H9 (cell line): ENCODE measurements around the gene UQCRC1. TPM values are rescaled to one million over a fixed set of nuclear protein-coding genes. Genes with fewer than 3 reads are reported as not detected.

Source experiments
- DNase-seq: peaks from one replicate; pipeline ENCODE4 v3.0.0-alpha.2; 2017
- H2AFZ ChIP-seq: one replicate; pipeline ENCODE4 v1.6.1; 2013; ENCODE audit warnings: mild to moderate bottlenecking, low read length, control low read depth, moderate library complexity
- H2AK5ac ChIP-seq: 2 replicates; pipeline ENCODE4 v1.6.1; 2013; ENCODE audit warnings: low read length, control low read depth, mixed read lengths; ENCODE audit not compliant: insufficient read length
- H2BK120ac ChIP-seq: one replicate; pipeline ENCODE4 v1.6.1; 2013; ENCODE audit warnings: low read depth, mild to moderate bottlenecking, low read length, control low read depth, inconsistent platforms; ENCODE audit not compliant: poor library complexity, severe bottlenecking
- H2BK12ac ChIP-seq: 2 replicates; pipeline ENCODE4 v1.6.1; 2013; ENCODE audit warnings: low read length, control low read depth, mixed read lengths, low read depth; ENCODE audit not compliant: insufficient read length
- H2BK15ac ChIP-seq: 2 replicates; pipeline ENCODE4 v1.6.1; 2013; ENCODE audit warnings: low read depth, low read length, control low read depth
- H2BK20ac ChIP-seq: one replicate; pipeline ENCODE4 v1.6.1; 2013; ENCODE audit warnings: low read depth, mild to moderate bottlenecking, low read length, control low read depth, inconsistent platforms; ENCODE audit not compliant: poor library complexity, severe bottlenecking
- H2BK5ac ChIP-seq: 2 replicates; pipeline ENCODE4 v1.6.1; 2013; ENCODE audit warnings: low read length, control low read depth, mixed read lengths; ENCODE audit not compliant: insufficient read length
- H3K14ac ChIP-seq: 2 replicates; pipeline ENCODE4 v1.6.1; 2013; ENCODE audit warnings: low read length, control low read depth; ENCODE audit not compliant: insufficient read depth
- H3K18ac ChIP-seq: 2 replicates; pipeline ENCODE4 v1.6.1; 2013; ENCODE audit warnings: low read depth, mild to moderate bottlenecking, mixed read lengths, low read length, control low read depth; ENCODE audit not compliant: insufficient read length
- H3K23ac ChIP-seq: 2 replicates; pipeline ENCODE4 v1.6.1; 2013; ENCODE audit warnings: low read length, control low read depth, mixed read lengths, low read depth; ENCODE audit not compliant: insufficient read length
- H3K23me2 ChIP-seq: 2 replicates; pipeline ENCODE4 v1.6.1; 2013; ENCODE audit warnings: low read depth, mild to moderate bottlenecking, mixed read lengths, low read length, control low read depth; ENCODE audit not compliant: insufficient read length, poor library complexity, severe bottlenecking
- H3K27ac ChIP-seq: 2 replicates; pipeline ENCODE4 v1.5.1; 2013; ENCODE audit warnings: low read length, control low read depth, mixed read lengths, low read depth; ENCODE audit not compliant: insufficient read length
- H3K27me3 ChIP-seq: 2 replicates; pipeline ENCODE4 v1.6.1; 2013; ENCODE audit warnings: low read length, control low read depth, inconsistent platforms; ENCODE audit not compliant: insufficient read depth
- H3K4ac ChIP-seq: 2 replicates; pipeline ENCODE4 v1.6.1; 2013; ENCODE audit warnings: low read depth, mild to moderate bottlenecking, control low read depth, inconsistent platforms, low read length, moderate library complexity
- H3K4me1 ChIP-seq: 2 replicates; pipeline ENCODE4 v1.6.1; 2013; ENCODE audit warnings: low read length, control low read depth, inconsistent platforms; ENCODE audit not compliant: insufficient read depth
- H3K4me2 ChIP-seq: 2 replicates; pipeline ENCODE4 v1.6.1; 2013; ENCODE audit warnings: low read length, control low read depth, mixed read lengths; ENCODE audit not compliant: insufficient read length, insufficient read depth
- H3K56ac ChIP-seq: 2 replicates; pipeline ENCODE4 v1.6.1; 2013; ENCODE audit warnings: low read depth, mild to moderate bottlenecking, mixed read lengths, low read length, control low read depth; ENCODE audit not compliant: insufficient read length
- H3K79me1 ChIP-seq: 2 replicates; pipeline ENCODE4 v1.6.1; 2013; ENCODE audit warnings: low read depth, mild to moderate bottlenecking, moderate library complexity, low read length, control low read depth, inconsistent platforms; ENCODE audit not compliant: insufficient read depth, poor library complexity, severe bottlenecking
- H3K79me2 ChIP-seq: 2 replicates; pipeline ENCODE4 v1.6.1; 2013; ENCODE audit warnings: low read length, control low read depth, inconsistent platforms; ENCODE audit not compliant: insufficient read depth
- H3K9ac ChIP-seq: 2 replicates; pipeline ENCODE4 v1.6.1; 2013; ENCODE audit warnings: low read length, control low read depth, mixed read lengths; ENCODE audit not compliant: insufficient read length; ENCODE audit errors: extremely low read depth
- H3K9me3 ChIP-seq: one replicate; pipeline ENCODE4 v1.6.1; 2013; ENCODE audit warnings: low read depth, low read length, inconsistent platforms; ENCODE audit not compliant: control insufficient read depth
- H3T11ph ChIP-seq: one replicate; pipeline ENCODE4 v1.6.1; 2013; ENCODE audit warnings: mild to moderate bottlenecking, low read length, control low read depth, inconsistent platforms
- H4K20me1 ChIP-seq: one replicate; pipeline ENCODE4 v1.6.1; 2013; ENCODE audit not compliant: control insufficient read depth, insufficient read length, insufficient read depth
- H4K5ac ChIP-seq: 2 replicates; pipeline ENCODE4 v1.6.1; 2013; ENCODE audit warnings: low read depth, mild to moderate bottlenecking, mixed read lengths, low read length, control low read depth; ENCODE audit not compliant: insufficient read length
- H4K8ac ChIP-seq: replicated peaks from 2 replicates; pipeline ENCODE4 v1.6.1; 2013; ENCODE audit warnings: low read length, control low read depth, mixed read lengths, low read depth; ENCODE audit not compliant: insufficient read length
- H4K91ac ChIP-seq: 2 replicates; pipeline ENCODE4 v1.6.1; 2013; ENCODE audit warnings: low read depth, mild to moderate bottlenecking, moderate library complexity, mixed read lengths, low read length, control low read depth; ENCODE audit not compliant: insufficient read length
- H3K27ac Mint-ChIP-seq, 3 experiments: 2 replicates in 2 of 3; 3 replicates in 1 of 3; pipeline ENCODE4 v1.8.0; 2020 to 2021; ENCODE audit warnings: mixed read lengths in 3 of 3, mild to moderate bottlenecking in 1 of 3, moderate library complexity in 1 of 3
- H3K27me3 Mint-ChIP-seq: 2 replicates; pipeline ENCODE4 v1.8.0; 2021; ENCODE audit warnings: low read depth, mild to moderate bottlenecking, moderate library complexity, mixed read lengths
- H3K36me3 Mint-ChIP-seq, 3 experiments: 2 replicates in 2 of 3; 3 replicates in 1 of 3; pipeline ENCODE4 v1.8.0; 2020 to 2021; ENCODE audit warnings: low read depth in 3 of 3, mixed read lengths in 3 of 3; ENCODE audit not compliant: insufficient read depth in 1 of 3
- H3K4me1 Mint-ChIP-seq, 2 experiments: 2 replicates each; pipeline ENCODE4 v1.8.0; 2020; ENCODE audit warnings: mixed read lengths in 2 of 2
- H3K4me3 Mint-ChIP-seq, 2 experiments: 2 replicates in 1 of 2; 3 replicates in 1 of 2; pipeline ENCODE4 v1.8.0; 2020 to 2021; ENCODE audit warnings: mild to moderate bottlenecking in 2 of 2, mixed read lengths in 2 of 2, moderate library complexity in 1 of 2
- H3K9me3 Mint-ChIP-seq, 2 experiments: 2 replicates in 1 of 2; 3 replicates in 1 of 2; pipeline ENCODE4 v1.8.0; 2020; ENCODE audit warnings: mild to moderate bottlenecking in 2 of 2, mixed read lengths in 2 of 2, moderate library complexity in 1 of 2
- CTCF ChIP-seq: fragments of 200-600 bp; sonication (generic); conservative IDR thresholded peaks from 3 replicates; pipeline ENCODE4 v1.8.0; 2021; ENCODE audit warnings: antibody characterized with exemption, mild to moderate bottlenecking
- WGBS: extraction: QIAGEN DNeasy Blood & Tissue Kit; methylation state at CpG from one replicate; pipeline ENCODE4 v1.1.7; 2013; ENCODE audit warnings: missing lambda C conversion rate, low lambda C conversion rate, mixed read lengths; ENCODE audit not compliant: insufficient read length; ENCODE audit errors: extremely low coverage; 5-methylcytosine and 5-hydroxymethylcytosine counted together
- total RNA-seq: library from RNA; stranded (reverse); gene quantifications from 2 replicates; pipeline ENCODE4 v1.2.1, GENCODE V29; 2021

The UQCRC1 gene
- total RNA-seq, 1 experiment from 2014 or later: 285 TPM

- H3K27ac Mint-ChIP-seq: 0 out of 7 replicates have a peak overlapping the region, but pooled peaks of 1 of the 3 experiments have one; percentile 39
Observed at GRCh38 chr3:48624767-48625166, 15.3 kb upstream of the UQCRC1 start.

More at GRCh38 chr3:48624767-48625166, 15.3 kb upstream of the UQCRC1 start:
- Mint-ChIP-seq H3K4me3 (no peak overlapping the region), H3K27me3 (peaks cover 1% of the 10 kb centered on the region; the same call in 1 of the 2 replicates), H3K4me1 (peaks cover 5 to 9% of the 10 kb centered on the region in 2 experiments), H3K36me3 (peaks cover 38 to 63% (median 55%) of the 10 kb centered on the region in 3 experiments), H3K9me3 (no peaks in the 10 kb centered on the region)
- H2BK120ac ChIP-seq: no peak overlapping the region
- H2AK5ac ChIP-seq: no peak overlapping the region
- no peak overlapping the region for H2AFZ ChIP-seq
- no peaks in the 10 kb centered on the region for H3K27me3 ChIP-seq
- H3K23me2 ChIP-seq: no peaks in the 10 kb centered on the region
- H3K79me1 ChIP-seq: no peaks in the 10 kb centered on the region
- H3K9ac ChIP-seq: no peak overlapping the region
- H4K8ac ChIP-seq: no peak overlapping the region
- no peak overlapping the region for H3K4ac ChIP-seq
- H3K4me2 ChIP-seq: no peak overlapping the region
- H3K9me3 ChIP-seq: no peaks in the 10 kb centered on the region
- H3K14ac ChIP-seq: no peak overlapping the region
- H2BK15ac ChIP-seq: no peak overlapping the region
- no peak overlapping the region for H2BK12ac ChIP-seq
- H2BK20ac ChIP-seq: no peak overlapping the region
- H3T11ph ChIP-seq: no peak overlapping the region
- no peak overlapping the region for H4K91ac ChIP-seq
- DNase-seq: no peak
- no peak overlapping the region for H4K5ac ChIP-seq
- TF ChIP-seq CTCF: no peak
- no CpG with 5 or more reads among the region's 10 CpGs for WGBS
- H3K23ac ChIP-seq: no peak overlapping the region
- no peak overlapping the region for H3K18ac ChIP-seq
- H3K4me1 ChIP-seq: no peaks in the 10 kb centered on the region; the same call in 1 of the 2 replicates
- no peak overlapping the region for H3K56ac ChIP-seq
- H2BK5ac ChIP-seq: no peak overlapping the region
- no peaks in the 10 kb centered on the region for H4K20me1 ChIP-seq
- no peak overlapping the region for H3K27ac ChIP-seq
- no peaks in the 10 kb centered on the region for H3K79me2 ChIP-seq
